ENCODE data around the gene WNT3. TPM values are rescaled to one million over a fixed set of nuclear protein-coding genes. Genes with fewer than 3 reads are reported as not detected.
A peak's percentile ranks its signal among the peaks of the same experiment; 100 is the strongest.

The WNT3 gene
- total and polyA plus RNA-seq, 2 experiments from 2014 or later, result 6.1 to 7.3 TPM

DNA sequence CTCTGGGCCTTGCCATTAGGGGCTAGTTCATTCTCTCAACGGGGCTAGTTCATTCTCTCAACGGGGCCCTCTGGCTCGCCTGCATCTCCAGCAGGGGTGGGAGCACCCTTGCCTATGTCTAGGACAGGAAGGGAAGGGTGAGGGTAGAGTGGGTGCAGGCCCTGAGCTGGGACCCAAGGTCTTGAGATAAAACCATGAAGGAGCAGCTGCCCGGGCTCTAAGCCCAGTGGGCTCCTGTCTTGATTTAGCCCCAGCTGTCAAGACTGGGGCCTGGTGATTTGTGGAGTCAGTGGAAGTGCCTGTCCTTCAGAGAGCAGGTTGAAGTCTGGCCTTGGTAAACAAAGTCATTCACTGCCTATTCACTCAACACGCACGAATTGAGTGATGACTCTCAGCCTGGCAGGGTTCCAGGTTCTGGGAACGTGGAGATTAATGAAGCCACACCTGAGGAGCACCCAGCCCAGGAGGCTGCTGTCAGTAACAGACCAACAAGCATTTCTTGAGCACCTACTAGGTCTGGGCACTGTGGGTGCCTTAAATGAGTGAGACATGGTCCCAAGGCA lies 35.4 kb downstream of the WNT3 start:
- Histone ChIP-seq H3K27ac (peak overlapping the region; percentile 48), H3K27me3 (no peaks in the 10 kb centered on the region), H3K4me1 (ENCODE audit: insufficient read depth) (no peaks in the 10 kb centered on the region), H3K9me2 (replicated peaks; ENCODE audit: insufficient read depth) (no peaks in the 10 kb centered on the region), H3K9me3 (ENCODE audit: low read depth) (no peaks in the 10 kb centered on the region), H4K20me1 (ENCODE audit: insufficient read depth, poor library complexity, severe bottlenecking) (no peaks in the 10 kb centered on the region), H3K36me3 (replicated peaks; ENCODE audit: insufficient read depth, low read depth) (no peaks in the 10 kb centered on the region), H2AFZ (no peak overlapping the region), H3K79me2 (no peaks in the 10 kb centered on the region), H3K4me2 (no peak overlapping the region), H3K4me3 (no peak overlapping the region)
- peak; percentile 80 for DNase-seq (ENCODE audit: low spot score)
- 60% methylated on average over 7 of the region's 7 CpGs for WGBS (ENCODE audit: low lambda C conversion rate, missing lambda C conversion rate)
- TF ChIP-seq EZH2 (IDR thresholded peaks at IDR 0.05; ENCODE audit: borderline replicate concordance) (no peak), EZH2phosphoT487 (IDR thresholded peaks at IDR 0.05; ENCODE audit: low read depth, severe bottlenecking, unreplicated experiment) (no peak)
- TF ChIP-seq, protein P1, sequence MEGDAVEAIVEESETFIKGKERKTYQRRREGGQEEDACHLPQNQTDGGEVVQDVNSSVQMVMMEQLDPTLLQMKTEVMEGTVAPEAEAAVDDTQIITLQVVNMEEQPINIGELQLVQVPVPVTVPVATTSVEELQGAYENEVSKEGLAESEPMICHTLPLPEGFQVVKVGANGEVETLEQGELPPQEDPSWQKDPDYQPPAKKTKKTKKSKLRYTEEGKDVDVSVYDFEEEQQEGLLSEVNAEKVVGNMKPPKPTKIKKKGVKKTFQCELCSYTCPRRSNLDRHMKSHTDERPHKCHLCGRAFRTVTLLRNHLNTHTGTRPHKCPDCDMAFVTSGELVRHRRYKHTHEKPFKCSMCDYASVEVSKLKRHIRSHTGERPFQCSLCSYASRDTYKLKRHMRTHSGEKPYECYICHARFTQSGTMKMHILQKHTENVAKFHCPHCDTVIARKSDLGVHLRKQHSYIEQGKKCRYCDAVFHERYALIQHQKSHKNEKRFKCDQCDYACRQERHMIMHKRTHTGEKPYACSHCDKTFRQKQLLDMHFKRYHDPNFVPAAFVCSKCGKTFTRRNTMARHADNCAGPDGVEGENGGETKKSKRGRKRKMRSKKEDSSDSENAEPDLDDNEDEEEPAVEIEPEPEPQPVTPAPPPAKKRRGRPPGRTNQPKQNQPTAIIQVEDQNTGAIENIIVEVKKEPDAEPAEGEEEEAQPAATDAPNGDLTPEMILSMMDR (IDR thresholded peaks at IDR 0.05; ENCODE audit: poor library complexity), result no peak

DNA sequence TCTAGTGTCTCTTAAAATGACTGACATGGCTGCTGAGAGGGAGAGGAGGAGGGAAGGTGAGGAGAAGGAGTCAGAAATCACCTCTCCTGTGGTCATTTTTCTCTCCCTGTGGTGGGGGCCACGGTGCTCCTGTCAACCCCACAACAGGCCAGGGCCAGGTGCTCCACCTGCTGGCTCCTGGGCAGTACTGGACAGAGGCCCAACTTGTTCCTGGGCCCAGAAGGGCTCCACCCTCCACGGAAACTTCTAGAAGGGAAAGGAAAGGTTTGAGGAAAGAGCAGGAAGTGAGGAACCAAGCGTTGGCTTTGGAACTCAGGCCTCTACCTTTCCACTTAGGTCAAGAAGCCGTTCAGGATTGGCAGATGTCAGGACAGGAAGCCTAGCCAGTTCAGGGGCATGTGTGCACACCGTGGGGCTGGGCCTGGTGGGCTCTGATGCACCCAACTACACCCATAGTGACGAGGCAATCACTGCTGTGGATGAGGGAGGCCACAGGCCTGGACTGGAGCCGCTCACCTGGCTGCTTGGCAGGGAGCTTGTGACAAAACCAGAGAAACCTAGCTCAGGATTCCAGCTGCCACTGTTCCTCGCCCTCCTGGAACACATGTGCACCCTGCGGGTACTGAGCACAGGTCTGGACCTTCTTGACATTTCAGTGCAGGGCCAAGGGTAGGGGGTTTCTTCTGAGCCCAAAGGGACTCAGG lies 36.1 kb downstream of the WNT3 start:
- no peaks in the 10 kb centered on the region for H4K20me1 ChIP-seq (ENCODE audit: insufficient read depth, poor library complexity, severe bottlenecking)
- 85% methylated on average over 9 of the region's 9 CpGs for WGBS (ENCODE audit: low lambda C conversion rate, missing lambda C conversion rate)

DNA sequence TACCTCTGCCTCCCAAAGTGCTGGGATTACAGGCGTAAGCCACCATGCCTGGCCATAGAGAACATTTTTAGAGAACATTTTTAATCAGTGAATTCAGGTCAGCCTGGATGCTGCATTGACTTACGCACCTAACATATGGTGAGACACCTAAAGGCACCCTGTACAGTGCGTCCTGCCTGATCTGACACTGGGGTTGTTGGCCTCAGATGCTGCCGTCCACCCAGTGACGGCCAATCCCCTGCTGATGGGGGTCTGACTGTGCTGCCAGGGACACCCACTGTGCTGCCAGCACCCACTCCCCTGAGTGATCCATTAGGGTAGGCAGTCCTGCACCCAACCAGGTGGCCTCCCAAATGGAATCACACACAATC lies 38.5 kb downstream of the WNT3 start:
- no peaks in the 10 kb centered on the region for H3K9me3 ChIP-seq (ENCODE audit: low read depth)
- TF ChIP-seq, protein P1 (IDR thresholded peaks at IDR 0.05; ENCODE audit: poor library complexity), result no peak
- TF ChIP-seq EZH2 (IDR thresholded peaks at IDR 0.05; ENCODE audit: borderline replicate concordance) (no peak), EZH2phosphoT487 (IDR thresholded peaks at IDR 0.05; ENCODE audit: low read depth, severe bottlenecking, unreplicated experiment) (no peak)
- no peak for DNase-seq (ENCODE audit: low spot score)
- no peak overlapping the region for H2AFZ ChIP-seq
- no peaks in the 10 kb centered on the region for H4K20me1 ChIP-seq (ENCODE audit: insufficient read depth, poor library complexity, severe bottlenecking)
- no peak overlapping the region for H3K4me2 ChIP-seq
- H3K27me3 ChIP-seq, result no peaks in the 10 kb centered on the region
- H3K27ac ChIP-seq, result no peak overlapping the region
- no peaks in the 10 kb centered on the region for H3K4me1 ChIP-seq (ENCODE audit: insufficient read depth)
- no peak overlapping the region for H3K4me3 ChIP-seq
- no peaks in the 10 kb centered on the region for H3K36me3 ChIP-seq (replicated peaks; ENCODE audit: insufficient read depth, low read depth)
- WGBS (ENCODE audit: low lambda C conversion rate, missing lambda C conversion rate), result 94% methylated on average over 5 of the region's 5 CpGs
- no peaks in the 10 kb centered on the region for H3K9me2 ChIP-seq (replicated peaks; ENCODE audit: insufficient read depth)
- no peaks in the 10 kb centered on the region for H3K79me2 ChIP-seq

More for the DNA sequence above, 36.1 kb downstream of the WNT3 start:
- DNase-seq (ENCODE audit: low spot score), result peak; percentile 67
- TF ChIP-seq EZH2 (IDR thresholded peaks at IDR 0.05; ENCODE audit: borderline replicate concordance), result no peak
- TF ChIP-seq, protein P1 (IDR thresholded peaks at IDR 0.05; ENCODE audit: poor library complexity), result peak; percentile 54
- Histone ChIP-seq H3K4me3 (no peak overlapping the region), H3K4me2 (no peak overlapping the region), H3K79me2 (no peaks in the 10 kb centered on the region), H3K27ac (peak overlapping the region; percentile 48), H3K4me1 (ENCODE audit: insufficient read depth) (no peaks in the 10 kb centered on the region), H3K36me3 (replicated peaks; ENCODE audit: insufficient read depth, low read depth) (no peaks in the 10 kb centered on the region), H2AFZ (no peak overlapping the region), H3K9me2 (replicated peaks; ENCODE audit: insufficient read depth) (no peaks in the 10 kb centered on the region), H3K27me3 (no peaks in the 10 kb centered on the region), H3K9me3 (ENCODE audit: low read depth) (no peaks in the 10 kb centered on the region)

All from hepatocyte (in vitro differentiated cells).